GM20000 (cell line): ENCODE measurements around the gene PRKD1.

Experiments
- DNase-seq: peaks from one replicate; pipeline ENCODE4 v3.0.0; 2012; ENCODE audit warnings: low spot score
- TF ChIP-seq, protein P1 (sequence below): IDR thresholded peaks from 2 replicates; pipeline ENCODE4 v1.5.1; 2012; ENCODE audit warnings: mild to moderate bottlenecking, control low read depth; ENCODE audit errors: extremely low read depth, missing control alignments

Gene PRKD1

DNA sequence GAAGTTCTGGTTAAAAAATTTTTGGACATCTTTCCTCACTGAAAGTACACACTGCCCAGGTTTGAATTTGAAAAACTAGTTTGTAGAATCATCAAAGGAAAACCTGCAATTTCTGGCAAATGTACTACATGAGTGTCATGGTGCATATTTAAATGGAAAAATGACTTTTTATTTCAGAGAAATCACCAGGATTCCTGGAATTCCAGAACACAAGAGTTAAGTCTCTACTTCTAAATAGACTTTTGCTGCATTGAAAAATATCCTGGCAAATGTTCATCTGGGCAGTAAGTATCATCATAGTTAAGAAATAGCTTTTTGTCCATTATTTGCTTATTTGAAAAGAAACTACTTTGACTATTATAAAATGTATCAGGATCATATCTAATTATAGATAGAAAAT, 275.1 kb downstream of the PRKD1 start:
- DNase-seq = no peak
- TF ChIP-seq, protein P1, sequence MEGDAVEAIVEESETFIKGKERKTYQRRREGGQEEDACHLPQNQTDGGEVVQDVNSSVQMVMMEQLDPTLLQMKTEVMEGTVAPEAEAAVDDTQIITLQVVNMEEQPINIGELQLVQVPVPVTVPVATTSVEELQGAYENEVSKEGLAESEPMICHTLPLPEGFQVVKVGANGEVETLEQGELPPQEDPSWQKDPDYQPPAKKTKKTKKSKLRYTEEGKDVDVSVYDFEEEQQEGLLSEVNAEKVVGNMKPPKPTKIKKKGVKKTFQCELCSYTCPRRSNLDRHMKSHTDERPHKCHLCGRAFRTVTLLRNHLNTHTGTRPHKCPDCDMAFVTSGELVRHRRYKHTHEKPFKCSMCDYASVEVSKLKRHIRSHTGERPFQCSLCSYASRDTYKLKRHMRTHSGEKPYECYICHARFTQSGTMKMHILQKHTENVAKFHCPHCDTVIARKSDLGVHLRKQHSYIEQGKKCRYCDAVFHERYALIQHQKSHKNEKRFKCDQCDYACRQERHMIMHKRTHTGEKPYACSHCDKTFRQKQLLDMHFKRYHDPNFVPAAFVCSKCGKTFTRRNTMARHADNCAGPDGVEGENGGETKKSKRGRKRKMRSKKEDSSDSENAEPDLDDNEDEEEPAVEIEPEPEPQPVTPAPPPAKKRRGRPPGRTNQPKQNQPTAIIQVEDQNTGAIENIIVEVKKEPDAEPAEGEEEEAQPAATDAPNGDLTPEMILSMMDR = no peak

DNA sequence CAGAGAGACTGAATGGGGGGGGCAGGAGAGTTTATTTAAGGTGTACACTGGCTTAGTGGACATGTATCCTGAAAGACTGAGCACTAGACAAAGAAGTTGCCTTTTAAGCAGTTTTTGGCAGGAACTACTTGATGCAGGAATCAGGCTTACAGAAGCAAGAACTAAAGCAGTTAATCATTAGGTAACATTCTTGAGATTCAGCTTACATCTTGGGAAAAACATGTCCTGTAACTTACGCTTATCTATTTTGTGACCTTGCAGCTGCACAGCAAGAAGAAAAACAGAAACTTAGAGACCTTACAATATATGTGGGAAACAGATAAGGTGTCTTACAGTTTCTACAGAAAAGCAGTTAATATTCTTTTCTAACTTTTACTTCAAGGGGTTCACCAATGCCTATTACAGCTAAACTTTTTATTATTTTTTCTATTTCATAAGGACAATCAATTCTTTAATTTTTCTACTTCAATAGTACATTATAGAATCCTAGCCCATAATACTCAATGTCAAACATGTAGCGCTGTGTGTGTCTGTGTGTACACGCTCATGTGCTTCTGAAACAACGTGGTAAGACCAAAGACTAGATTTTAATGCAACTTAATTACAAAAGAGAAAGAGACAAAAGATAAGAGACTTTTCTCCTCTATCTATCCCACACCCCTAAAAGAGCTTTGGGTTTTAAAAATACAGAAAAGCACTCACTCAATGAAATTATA, 276.9 kb downstream of the PRKD1 start:
- TF ChIP-seq, protein P1 = no peak
- DNase-seq = no peak

DNA sequence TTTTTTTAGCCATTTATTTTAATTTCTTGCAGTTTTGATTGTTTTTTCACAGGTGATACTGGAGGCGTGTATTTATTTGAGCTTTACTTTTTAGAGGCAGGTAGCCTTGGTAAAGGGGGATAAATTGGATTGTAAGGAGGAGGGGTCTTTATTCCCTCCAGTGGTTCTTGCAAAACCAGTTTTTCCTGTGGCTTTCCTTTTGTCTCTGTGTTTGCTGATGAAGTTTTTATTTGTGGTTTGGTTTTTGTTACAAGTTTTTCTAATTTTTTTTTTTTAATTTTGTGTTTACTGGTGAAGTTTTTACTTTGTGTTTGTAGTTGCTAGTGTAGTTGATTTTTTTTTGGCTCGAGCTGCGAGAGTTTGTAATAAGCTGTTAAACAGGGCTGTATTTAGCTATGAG, 278.5 kb downstream of the PRKD1 start:
- TF ChIP-seq, protein P1 = no peak
- no peak for DNase-seq

DNA sequence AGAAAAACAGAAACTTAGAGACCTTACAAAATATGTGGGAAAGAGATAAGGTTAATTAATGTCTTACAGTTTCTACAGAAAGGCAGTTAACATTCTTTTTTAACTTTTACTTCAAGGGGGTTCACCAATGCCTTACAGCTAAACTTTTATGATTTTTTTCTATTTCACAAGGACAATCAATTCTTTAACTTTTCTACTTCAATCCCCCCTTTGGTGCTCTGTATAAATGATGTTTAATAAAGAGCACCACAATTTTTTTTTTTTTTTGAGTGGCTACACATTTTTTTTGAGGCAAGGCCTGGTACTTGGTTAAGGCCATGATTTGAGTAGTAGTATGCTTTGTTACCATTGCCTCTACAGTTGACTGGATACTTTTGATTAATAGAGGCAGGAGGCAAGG, 279.6 kb downstream of the PRKD1 start:
- no peak for DNase-seq
- TF ChIP-seq, protein P1 = no peak

DNA sequence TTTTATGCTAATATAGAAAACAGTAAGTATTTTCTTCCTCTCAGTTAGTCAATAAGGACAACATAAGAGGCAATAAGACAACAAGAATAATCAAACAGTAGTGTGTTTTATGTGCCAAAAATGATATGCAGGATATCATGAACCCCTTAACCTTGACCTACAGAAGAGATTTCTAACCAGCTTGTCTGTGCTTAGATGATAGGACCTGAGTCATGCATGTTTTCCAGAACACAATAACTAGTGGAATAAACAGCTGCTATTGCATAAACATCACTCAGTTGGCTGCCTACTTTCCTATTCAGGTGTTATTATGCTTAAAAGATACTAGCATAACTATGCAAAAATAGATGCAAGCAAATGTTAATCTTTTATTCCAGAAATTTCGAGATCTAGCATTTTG, 282.5 kb downstream of the PRKD1 start:
- TF ChIP-seq, protein P1 = no peak

DNA sequence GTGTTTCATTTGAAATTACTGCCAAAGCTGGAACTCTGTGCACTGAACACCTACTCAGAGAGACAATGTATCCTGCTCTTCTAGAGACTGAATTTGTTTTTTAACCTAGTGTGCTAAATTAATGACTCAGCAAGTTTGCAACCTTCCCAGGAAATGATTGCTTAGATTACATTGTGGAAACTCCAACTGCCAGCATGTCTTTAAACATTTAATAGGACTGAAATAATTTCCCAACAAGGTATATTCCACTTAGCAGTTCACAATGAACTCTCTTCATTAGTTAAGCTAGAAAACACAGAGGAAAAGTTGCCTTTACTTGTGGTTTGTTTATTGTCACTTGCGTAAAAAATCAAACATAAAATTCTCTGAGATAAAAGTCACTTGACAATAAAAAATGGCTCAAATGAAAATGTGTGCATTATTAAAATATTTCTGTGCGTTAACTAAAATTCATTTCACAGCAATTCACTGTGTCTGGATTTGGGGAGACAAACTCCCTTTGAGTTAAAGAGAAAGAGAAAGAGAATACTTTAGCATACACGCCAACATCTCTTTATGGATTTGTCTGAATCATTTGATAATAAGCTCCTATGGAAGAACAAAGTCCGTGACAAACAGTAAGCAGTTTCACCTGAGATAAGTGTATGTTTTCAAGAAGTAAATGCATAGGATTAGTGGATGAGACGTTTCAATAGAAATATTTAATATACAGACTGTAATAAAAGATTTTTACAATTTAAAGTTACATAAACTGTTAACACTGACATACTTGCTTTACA, 284.0 kb downstream of the PRKD1 start:
- TF ChIP-seq, protein P1 = no peak
- DNase-seq = no peak

More for the DNA sequence above, 282.5 kb downstream of the PRKD1 start:
- DNase-seq = no peak

DNA sequence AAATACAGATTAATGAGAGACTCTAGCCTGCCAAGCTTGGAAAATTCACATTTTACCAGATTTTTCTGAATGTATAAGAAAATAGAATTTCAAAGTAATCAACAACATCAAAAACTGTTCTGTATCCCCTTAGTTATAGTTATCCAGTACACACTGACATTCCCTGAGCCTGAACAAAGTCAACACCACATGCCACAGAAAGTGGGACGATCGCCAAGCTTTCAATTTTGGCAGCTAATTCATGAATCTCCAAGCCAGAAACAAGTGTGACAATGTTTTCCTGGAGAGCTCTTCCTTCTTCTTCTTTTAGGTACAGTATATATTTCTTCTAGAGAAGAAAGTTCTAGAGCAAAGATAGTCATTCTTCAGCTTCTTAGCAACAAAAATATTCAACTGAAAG, 290.2 kb downstream of the PRKD1 start:
- TF ChIP-seq, protein P1 = no peak
- no peak for DNase-seq
